Measurements from ENCODE around the gene SMAD6.

DNA sequence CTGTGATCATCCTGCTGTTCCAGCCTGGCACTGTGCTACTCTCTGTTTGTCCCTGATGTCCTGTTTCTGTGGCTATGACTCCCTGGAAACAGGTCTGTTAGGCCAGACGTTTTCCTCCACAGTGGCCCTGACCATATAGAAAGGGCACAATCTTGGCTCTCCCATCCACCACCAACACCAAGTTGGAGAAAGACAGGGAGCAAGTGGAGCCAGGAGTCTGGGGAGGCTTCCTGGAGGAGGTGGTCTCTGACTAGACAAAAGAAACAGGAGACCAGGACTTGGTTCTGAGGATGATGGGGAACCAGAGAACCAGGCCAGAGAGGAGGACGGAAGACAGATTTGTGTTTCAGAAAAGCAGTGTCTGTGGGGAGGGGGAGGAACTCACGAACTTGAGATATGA, 49.2 kb upstream of the SMAD6 start:
- TF ChIP-seq, protein P1, sequence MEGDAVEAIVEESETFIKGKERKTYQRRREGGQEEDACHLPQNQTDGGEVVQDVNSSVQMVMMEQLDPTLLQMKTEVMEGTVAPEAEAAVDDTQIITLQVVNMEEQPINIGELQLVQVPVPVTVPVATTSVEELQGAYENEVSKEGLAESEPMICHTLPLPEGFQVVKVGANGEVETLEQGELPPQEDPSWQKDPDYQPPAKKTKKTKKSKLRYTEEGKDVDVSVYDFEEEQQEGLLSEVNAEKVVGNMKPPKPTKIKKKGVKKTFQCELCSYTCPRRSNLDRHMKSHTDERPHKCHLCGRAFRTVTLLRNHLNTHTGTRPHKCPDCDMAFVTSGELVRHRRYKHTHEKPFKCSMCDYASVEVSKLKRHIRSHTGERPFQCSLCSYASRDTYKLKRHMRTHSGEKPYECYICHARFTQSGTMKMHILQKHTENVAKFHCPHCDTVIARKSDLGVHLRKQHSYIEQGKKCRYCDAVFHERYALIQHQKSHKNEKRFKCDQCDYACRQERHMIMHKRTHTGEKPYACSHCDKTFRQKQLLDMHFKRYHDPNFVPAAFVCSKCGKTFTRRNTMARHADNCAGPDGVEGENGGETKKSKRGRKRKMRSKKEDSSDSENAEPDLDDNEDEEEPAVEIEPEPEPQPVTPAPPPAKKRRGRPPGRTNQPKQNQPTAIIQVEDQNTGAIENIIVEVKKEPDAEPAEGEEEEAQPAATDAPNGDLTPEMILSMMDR (IDR thresholded peaks at IDR 0.05; ENCODE audit: poor library complexity), result no peak
- no peak for TF ChIP-seq EZH2 (IDR thresholded peaks at IDR 0.05; ENCODE audit: borderline replicate concordance)

Data from hepatocyte (in vitro differentiated cells).